Peyer's patch (tissue), 4 donors: ENCODE results near the gene IL17RB. TPM values are rescaled to one million over a fixed set of nuclear protein-coding genes. Genes with fewer than 3 reads are reported as not detected.

Source experiments
- DNase-seq, 3 donors: peaks; one replicate each; pipeline ENCODE4 v3.0.0-alpha.2; 2017 to 2019
- H3K27ac ChIP-seq, 4 donors: fragments of 200-600 bp; sonication (generic); one replicate each; pipeline ENCODE4 v1.5.1; 2016 to 2019
- H3K27me3 ChIP-seq, 2 donors: fragments of 200-600 bp; sonication (generic); one replicate each; pipeline ENCODE4 v1.5.1; 2019
- H3K36me3 ChIP-seq, 3 donors: fragments of 200-600 bp; sonication (generic); one replicate each; pipeline ENCODE4 v1.5.1; 2016 to 2019
- H3K4me1 ChIP-seq, 4 donors: fragments of 200-600 bp; sonication (generic); one replicate each; pipeline ENCODE4 v1.5.1; 2016 to 2019
- H3K4me3 ChIP-seq, 4 donors: fragments of 200-600 bp; sonication (generic); 1 replicate in 3 of 4; 2 replicates in 1 of 4; pipeline ENCODE4 v1.5.1; 2016 to 2019; ENCODE audit warnings: mild to moderate bottlenecking in 1 of 4
- H3K9me3 ChIP-seq, 4 donors: fragments of 200-600 bp; sonication (generic); one replicate each; pipeline ENCODE4 v1.5.1; 2016 to 2019; ENCODE audit warnings: mild to moderate bottlenecking in 1 of 4
- CTCF ChIP-seq, 6 experiments: fragments of 450-650 bp in 4 of 6; fragments of 200-600 bp in 2 of 6; sonication (generic) in 1 of 6; IDR thresholded peaks; one replicate each; pipeline ENCODE4 v1.5.1; 2017 to 2019; ENCODE audit warnings: antibody characterized with exemption in 6 of 6, mild to moderate bottlenecking in 3 of 6, moderate library complexity in 1 of 6
- POLR2A ChIP-seq, 2 donors: fragments of 450-650 bp; IDR thresholded peaks; one replicate each; pipeline ENCODE4 v1.5.1; 2017; ENCODE audit warnings: antibody characterized with exemption in 2 of 2, mild to moderate bottlenecking in 2 of 2, moderate library complexity in 2 of 2
- total RNA-seq, 4 donors: library from RNA; depleted of rRNA; stranded (reverse); fragments of >200 nt; gene quantifications; one replicate each; pipeline ENCODE4 v1.1.0, GENCODE V29; 2016

The IL17RB gene
- total RNA-seq, 4 donors from 2014 or later: 18.2 to 38.5 (median 32.4) TPM

GRCh38 chr3:53805463-53806159, 40.8 kb upstream of the IL17RB start:
- no peak overlapping the region for H3K27ac ChIP-seq
- H3K9me3 ChIP-seq: no peaks in the 10 kb centered on the region
- no peaks in the 10 kb centered on the region for H3K27me3 ChIP-seq
- H3K36me3 ChIP-seq: no peaks in the 10 kb centered on the region
- peak in 1 of 3 donors; percentile 24 for DNase-seq
- H3K4me1 ChIP-seq: no peaks in the 10 kb centered on the region
- TF ChIP-seq POLR2A (IDR thresholded peaks at IDR 0.05) (no peak), CTCF (IDR thresholded peaks at IDR 0.05) (no peak)
- H3K4me3 ChIP-seq: no peak overlapping the region

- Histone ChIP-seq H3K27me3 (no peaks in the 10 kb centered on the region), H3K4me1 (no peaks in the 10 kb centered on the region), H3K36me3 (no peaks in the 10 kb centered on the region), H3K27ac (no peak overlapping the region), H3K4me3 (no peak overlapping the region), H3K9me3 (no peaks in the 10 kb centered on the region)
- TF ChIP-seq POLR2A (IDR thresholded peaks at IDR 0.05) (peak in 1 of 2 donors; percentile 28), CTCF (IDR thresholded peaks at IDR 0.05) (peak in 1 of 6 experiments; percentile 24)
- DNase-seq: peak in 2 of 3 donors; percentile 50 to 53
These were observed 39.9 kb upstream of the IL17RB start for GRCh38 chr3:53806182-53807116.

- Histone ChIP-seq H3K4me3 (no peak overlapping the region), H3K36me3 (no peaks in the 10 kb centered on the region), H3K4me1 (no peaks in the 10 kb centered on the region), H3K27me3 (no peaks in the 10 kb centered on the region), H3K27ac (no peak overlapping the region), H3K9me3 (no peaks in the 10 kb centered on the region)
- peak in 1 of 3 donors; percentile 36 for DNase-seq
- no peak for TF ChIP-seq CTCF (IDR thresholded peaks at IDR 0.05)
- no peak for TF ChIP-seq POLR2A (IDR thresholded peaks at IDR 0.05)
These were observed 39.1 kb upstream of the IL17RB start for GRCh38 chr3:53807117-53807810.

DNA sequence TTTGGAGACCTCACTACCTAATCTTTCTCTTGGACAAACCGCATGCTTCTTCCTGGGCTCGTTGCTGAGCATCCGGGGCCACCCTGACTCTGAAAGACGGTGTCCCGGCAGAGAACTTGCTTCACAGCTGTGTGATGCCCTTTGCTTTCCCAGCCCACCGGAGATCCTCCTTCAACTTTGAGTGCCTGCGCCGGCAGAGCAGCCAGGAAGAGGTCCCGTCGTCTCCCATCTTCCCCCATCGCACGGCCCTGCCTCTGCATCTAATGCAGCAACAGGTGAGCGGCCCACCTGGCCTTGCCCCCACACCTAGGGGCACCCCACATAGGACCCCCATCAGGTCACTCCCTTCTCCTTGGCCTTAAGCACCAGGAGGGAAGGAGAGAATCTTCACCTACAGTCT, 37.9 kb upstream of the IL17RB start:
- Histone ChIP-seq H3K27me3 (no peaks in the 10 kb centered on the region), H3K9me3 (no peaks in the 10 kb centered on the region), H3K4me3 (no peak overlapping the region), H3K36me3 (no peaks in the 10 kb centered on the region), H3K4me1 (no peaks in the 10 kb centered on the region), H3K27ac (no peak overlapping the region)
- TF ChIP-seq CTCF (IDR thresholded peaks at IDR 0.05) (no peak), POLR2A (IDR thresholded peaks at IDR 0.05) (no peak)
- DNase-seq: peak in 2 of 3 donors; percentile 38 to 39

- no peak for TF ChIP-seq CTCF (IDR thresholded peaks at IDR 0.05)
- no peak for TF ChIP-seq POLR2A (IDR thresholded peaks at IDR 0.05)
- Histone ChIP-seq H3K36me3 (no peaks in the 10 kb centered on the region), H3K4me1 (no peaks in the 10 kb centered on the region), H3K27me3 (no peaks in the 10 kb centered on the region), H3K4me3 (no peak overlapping the region), H3K27ac (no peak overlapping the region), H3K9me3 (no peaks in the 10 kb centered on the region)
- peak in 1 of 3 donors; percentile 25 for DNase-seq
These were observed 37.1 kb upstream of the IL17RB start for GRCh38 chr3:53809267-53809666.
